ENCODE measurements around the gene ZNF687. TPM values are rescaled to one million over a fixed set of nuclear protein-coding genes. Genes with fewer than 3 reads are reported as not detected.
"Not testable (repeated sequence)": the region's sequence is repeated elsewhere in the genome, so short reads cannot be mapped to it uniquely, and the experiment has no call there.

Gene ZNF687
- total and polyA plus RNA-seq, 2 of the 4 experiments (the other 2 are of a cell fraction) = 5.7 to 10.8 TPM

DNA sequence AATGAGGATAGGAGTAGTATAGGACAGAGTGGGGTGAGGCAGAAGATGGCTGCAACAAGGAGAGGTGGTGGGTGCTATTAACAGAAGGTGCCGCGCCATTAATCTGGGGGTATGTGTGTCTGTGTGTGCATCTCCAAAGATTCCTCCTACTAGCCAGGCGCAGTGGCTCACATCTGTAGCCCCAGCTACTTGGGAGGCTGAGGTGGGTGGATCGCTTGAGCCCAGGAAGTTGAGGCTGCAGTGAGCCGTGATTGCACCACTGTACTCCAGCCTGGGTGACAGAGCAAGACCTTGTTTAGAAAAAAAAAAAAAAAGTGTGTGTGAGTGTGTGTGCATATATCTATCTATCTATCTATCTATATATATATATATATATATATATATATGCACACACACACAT lies 6.8 kb upstream of the ZNF687 start:
- ATAC-seq (ENCODE audit: low read depth) = not testable (repeated sequence)

More for the DNA sequence above, 6.8 kb upstream of the ZNF687 start:
- H3K9me3 ChIP-seq (ENCODE audit: control insufficient read depth, insufficient read depth, low read length); H3K14ac ChIP-seq (replicated peaks; ENCODE audit: low read depth, low read length); H3K27ac ChIP-seq (ENCODE audit: insufficient read depth, low read length); H4K8ac ChIP-seq (ENCODE audit: low read depth in 2 of 2, low read length in 2 of 2); H4K91ac ChIP-seq (ENCODE audit: insufficient read depth, low read depth, low read length); H3K4ac ChIP-seq (ENCODE audit: low read depth, low read length); H3K79me1 ChIP-seq (ENCODE audit: low read depth in 1 of 2, low read length in 2 of 2); dilution Hi-C loops (cut with HindIII; ENCODE audit: low sequenced_read_pairs, unreplicated experiment); H2BK120ac ChIP-seq (ENCODE audit: low read depth, low read length); H3K9ac ChIP-seq (ENCODE audit: low read depth, low read length); H3K4me2 ChIP-seq (ENCODE audit: low read depth, low read length); H2BK15ac ChIP-seq (ENCODE audit: low read depth, low read length); H3K36me3 ChIP-seq (ENCODE audit: control insufficient read depth, insufficient read depth, low read length); intact Hi-C loops (cut with micrococcal nuclease); H3K4me1 ChIP-seq (ENCODE audit: control insufficient read depth, insufficient read depth, low read length); H2AFZ ChIP-seq (replicated peaks; ENCODE audit: low read length, poor library complexity); H3K56ac ChIP-seq (ENCODE audit: extremely low read depth, insufficient read depth, low read length); H4K20me1 ChIP-seq (ENCODE audit: insufficient read depth, low read length); H3K4me3 ChIP-seq (ENCODE audit: insufficient read depth, low read depth, low read length); H3K18ac ChIP-seq (ENCODE audit: low read depth, low read length); H2AK5ac ChIP-seq (ENCODE audit: low read depth, low read length); CTCF ChIA-PET; DNase-seq; H2BK5ac ChIP-seq (ENCODE audit: low read depth, low read length, poor library complexity, severe bottlenecking); H4K5ac ChIP-seq (ENCODE audit: low read depth, low read length); H3K9me1 ChIP-seq (ENCODE audit: insufficient read depth, low read length); H2AK9ac ChIP-seq (replicated peaks; ENCODE audit: low read depth, low read length, poor library complexity); H3K23ac ChIP-seq (ENCODE audit: low read depth, low read length); in situ Hi-C loops (cut with MboI; ENCODE audit: low sequenced_read_pairs); H2BK20ac ChIP-seq (ENCODE audit: low read depth, low read length); BruUV-seq (replicated peaks); H3K27me3 ChIP-seq (ENCODE audit: control insufficient read depth, insufficient read depth, low read length): not testable (repeated sequence)
- POLR2A ChIA-PET (ENCODE audit: unreplicated experiment) = interaction anchor here (0.7 kb wide), 1 partner anchor 109 kb away, joined by 4 read pairs; no protein-coding TSS in a partner anchor
- WGBS, 2 experiments (ENCODE audit: extremely low coverage in 2 of 2, insufficient read length in 1 of 2) = no CpG with 5 or more reads among the region's 5 CpGs

All from IMR-90 (cell line).